Suprapubic skin (tissue), 4 donors: ENCODE results near the gene PSAP. TPM values are rescaled to one million over a fixed set of nuclear protein-coding genes. Genes with fewer than 3 reads are reported as not detected.

ENCODE experiments used
- DNase-seq, 2 donors: peaks; one replicate each; pipeline ENCODE4 v3.0.0-alpha.2; 2019; ENCODE audit warnings: low spot score in 2 of 2
- H3K27ac ChIP-seq: fragments of 200-600 bp; sonication (generic); one replicate; pipeline ENCODE4 v1.5.1; 2019
- H3K27me3 ChIP-seq: fragments of 200-600 bp; sonication (generic); one replicate; pipeline ENCODE4 v1.5.1; 2019
- H3K36me3 ChIP-seq: fragments of 200-600 bp; sonication (generic); one replicate; pipeline ENCODE4 v1.5.1; 2019
- H3K4me1 ChIP-seq: fragments of 200-600 bp; sonication (generic); one replicate; pipeline ENCODE4 v1.5.1; 2019
- H3K4me3 ChIP-seq: fragments of 200-600 bp; sonication (generic); one replicate; pipeline ENCODE4 v1.5.1; 2019; ENCODE audit warnings: mild to moderate bottlenecking
- H3K9me3 ChIP-seq: fragments of 200-600 bp; sonication (generic); one replicate; pipeline ENCODE4 v1.5.1; 2019
- CTCF ChIP-seq, 2 donors: fragments of 200-600 bp in 1 of 2; fragments of 450-650 bp in 1 of 2; sonication (generic) in 1 of 2; IDR thresholded peaks; one replicate each; pipeline ENCODE4 v1.5.1; 2016 to 2019; ENCODE audit warnings: antibody characterized with exemption in 2 of 2, mild to moderate bottlenecking in 1 of 2, moderate library complexity in 1 of 2
- EP300 ChIP-seq: sonication (generic); formaldehyde crosslinking; IDR thresholded peaks from one replicate; pipeline ENCODE4 v1.6.1; 2017; ENCODE audit warnings: antibody characterized with exemption
- POLR2A ChIP-seq, 2 donors: fragments of 450-650 bp; IDR thresholded peaks; one replicate each; pipeline ENCODE4 v1.6.1; 2017; ENCODE audit warnings: antibody characterized with exemption in 2 of 2, mild to moderate bottlenecking in 2 of 2, moderate library complexity in 2 of 2
- POLR2AphosphoS5 ChIP-seq, 3 donors: sonication (generic); formaldehyde crosslinking; IDR thresholded peaks; one replicate each; pipeline ENCODE4 v1.6.1; 2017; ENCODE audit warnings: antibody characterized with exemption in 3 of 3
- WGBS: methylation state at CpG from one replicate; pipeline ENCODE4 v1.1.5; 2018; 5-methylcytosine and 5-hydroxymethylcytosine counted together
- total RNA-seq, 4 donors: library from RNA; depleted of rRNA; stranded (reverse); fragments of >200 nt; gene quantifications; one replicate each; pipeline ENCODE4 v1.1.0, GENCODE V29; 2016

PSAP gene
- total RNA-seq, 4 donors from 2014 or later: 391 to 548 (median 468) TPM

GRCh38 chr10:71827852-71828251 is 23.2 kb downstream of the PSAP start:
- Histone ChIP-seq H3K4me3 (no peak overlapping the region), H3K9me3 (no peaks in the 10 kb centered on the region), H3K27me3 (no peaks in the 10 kb centered on the region), H3K36me3 (peaks cover 94% of the 10 kb centered on the region), H3K4me1 (peaks cover 3% of the 10 kb centered on the region), H3K27ac (no peak overlapping the region)
- TF ChIP-seq POLR2AphosphoS5 (IDR thresholded peaks at IDR 0.05) (no peak), POLR2A (IDR thresholded peaks at IDR 0.05) (no peak), CTCF (IDR thresholded peaks at IDR 0.05) (no peak), EP300 (no peak)
- no peak for DNase-seq
- 79% methylated on average over 6 of the region's 6 CpGs for WGBS

GRCh38 chr10:71825217-71825616 is 25.8 kb downstream of the PSAP start:
- TF ChIP-seq POLR2A (IDR thresholded peaks at IDR 0.05) (no peak), CTCF (IDR thresholded peaks at IDR 0.05) (no peak), EP300 (no peak), POLR2AphosphoS5 (IDR thresholded peaks at IDR 0.05) (no peak)
- Histone ChIP-seq H3K4me3 (no peak overlapping the region), H3K36me3 (peaks cover 98% of the 10 kb centered on the region), H3K4me1 (no peaks in the 10 kb centered on the region), H3K27ac (no peak overlapping the region), H3K27me3 (no peaks in the 10 kb centered on the region), H3K9me3 (no peaks in the 10 kb centered on the region)
- 81% methylated on average over 11 of the region's 11 CpGs for WGBS
- no peak for DNase-seq

- 89% methylated on average over 3 of the region's 3 CpGs for WGBS
- Histone ChIP-seq H3K4me1 (no peaks in the 10 kb centered on the region), H3K36me3 (peaks cover 98% of the 10 kb centered on the region), H3K27me3 (no peaks in the 10 kb centered on the region), H3K27ac (no peak overlapping the region), H3K9me3 (no peaks in the 10 kb centered on the region), H3K4me3 (no peak overlapping the region)
- no peak for DNase-seq
- TF ChIP-seq CTCF (IDR thresholded peaks at IDR 0.05) (no peak), POLR2A (IDR thresholded peaks at IDR 0.05) (no peak), EP300 (no peak), POLR2AphosphoS5 (IDR thresholded peaks at IDR 0.05) (no peak)
Measured at GRCh38 chr10:71824333-71824732, 26.7 kb downstream of the PSAP start.

- DNase-seq: no peak
- Histone ChIP-seq H3K4me3 (no peak overlapping the region), H3K27me3 (no peaks in the 10 kb centered on the region), H3K36me3 (peaks cover 98% of the 10 kb centered on the region), H3K4me1 (peaks cover 3% of the 10 kb centered on the region), H3K9me3 (no peaks in the 10 kb centered on the region), H3K27ac (no peak overlapping the region)
- 91% methylated on average over 3 of the region's 4 CpGs for WGBS
- TF ChIP-seq POLR2AphosphoS5 (IDR thresholded peaks at IDR 0.05) (no peak), CTCF (IDR thresholded peaks at IDR 0.05) (no peak), POLR2A (IDR thresholded peaks at IDR 0.05) (no peak), EP300 (no peak)
Measured at GRCh38 chr10:71823356-71823755, 27.7 kb downstream of the PSAP start.

- H3K27me3 ChIP-seq: no peaks in the 10 kb centered on the region
- H3K36me3 ChIP-seq: peaks cover 98% of the 10 kb centered on the region
- WGBS: 57% methylated on average over 4 of the region's 9 CpGs
- no peak overlapping the region for H3K4me3 ChIP-seq
- no peak for DNase-seq
- H3K9me3 ChIP-seq: no peaks in the 10 kb centered on the region
- TF ChIP-seq EP300: no peak
- no peak for TF ChIP-seq POLR2AphosphoS5 (IDR thresholded peaks at IDR 0.05)
- H3K4me1 ChIP-seq: peaks cover 8% of the 10 kb centered on the region
- H3K27ac ChIP-seq: no peak overlapping the region
Measured at GRCh38 chr10:71821909-71822763, 28.9 kb downstream of the PSAP start.
